NOMO-1 treated with DMSO at 0.1 percent for 48 hours (cell line): ENCODE results near the gene TNIK.
"Not testable (repeated sequence)": the region's sequence is repeated elsewhere in the genome, so short reads cannot be mapped to it uniquely, and the experiment has no call there.

ENCODE experiments used
- DNase-seq: peaks from one replicate; lab custom pipeline; 2025; ENCODE audit not compliant: unreplicated experiment; lab: John Stamatoyannopoulos, UW

TNIK gene

GRCh38 chr3:171266034-171266739 is 194.0 kb downstream of the TNIK start:
- no peak for DNase-seq

GRCh38 chr3:171264758-171265157 is 195.4 kb downstream of the TNIK start:
- DNase-seq: no peak

GRCh38 chr3:171262431-171262830 is 197.8 kb downstream of the TNIK start:
- no peak for DNase-seq

- no peak for DNase-seq
Observed at GRCh38 chr3:171261487-171261886, 198.7 kb downstream of the TNIK start.

- peak; percentile 33 for DNase-seq
Observed at GRCh38 chr3:171260899-171261298, 199.3 kb downstream of the TNIK start.

GRCh38 chr3:171260466-171260865 is 199.7 kb downstream of the TNIK start:
- no peak for DNase-seq

- no peak for DNase-seq
Observed at GRCh38 chr3:171258316-171258715, 201.9 kb downstream of the TNIK start.

GRCh38 chr3:171257251-171258203 is 202.7 kb downstream of the TNIK start:
- DNase-seq: no peak

- no peak for DNase-seq
Observed at GRCh38 chr3:171256445-171257250, 203.6 kb downstream of the TNIK start.

- peak; percentile 51 for DNase-seq
Observed at GRCh38 chr3:171255236-171255806, 204.9 kb downstream of the TNIK start.

GRCh38 chr3:171254315-171254714 is 205.9 kb downstream of the TNIK start:
- no peak for DNase-seq

- DNase-seq: peak; percentile 76
Observed at GRCh38 chr3:171251835-171252234, 208.4 kb downstream of the TNIK start.

GRCh38 chr3:171250444-171250843 is 209.8 kb downstream of the TNIK start:
- DNase-seq: no peak

- DNase-seq: no peak
Observed at GRCh38 chr3:171249245-171249644, 211.0 kb downstream of the TNIK start.

GRCh38 chr3:171248426-171249111 is 211.6 kb downstream of the TNIK start:
- DNase-seq: no peak

GRCh38 chr3:171245796-171246765 is 214.1 kb downstream of the TNIK start:
- DNase-seq: no peak

GRCh38 chr3:171242951-171243350 is 217.3 kb downstream of the TNIK start:
- no peak for DNase-seq

GRCh38 chr3:171242170-171242569 is 218.0 kb downstream of the TNIK start:
- peak; percentile 32 for DNase-seq

GRCh38 chr3:171241655-171242054 is 218.6 kb downstream of the TNIK start:
- not testable (repeated sequence) for DNase-seq
